ENCODE results near the gene C6orf58. TPM values are rescaled to one million over a fixed set of nuclear protein-coding genes. Genes with fewer than 3 reads are reported as not detected.

C6orf58 gene
- total RNA-seq, result not detected

DNA sequence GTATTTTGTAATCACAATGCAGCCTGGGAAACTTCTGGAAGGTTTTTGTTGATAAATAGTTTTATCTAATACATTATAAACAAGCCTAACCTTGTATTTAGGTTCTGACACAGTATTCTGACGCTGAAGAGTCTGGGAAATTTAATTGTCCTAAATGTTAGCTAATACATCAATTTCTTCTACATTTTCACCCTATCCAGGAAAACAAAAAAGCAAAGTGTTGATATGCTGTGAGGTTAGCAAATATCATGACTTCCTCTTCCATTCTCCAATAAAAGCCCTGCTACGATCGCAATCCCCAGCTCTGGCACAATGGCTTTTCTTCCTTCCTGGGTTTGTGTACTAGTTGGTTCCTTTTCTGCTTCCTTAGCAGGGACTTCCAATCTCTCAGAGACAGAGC is at the start of gene C6orf58:
TSS of gene C6orf58 (plus strand) at position 301 of the 400 bp plus-strand sequence. CDS start at position 313, 12 bp downstream.
- ATAC-seq (ENCODE audit: low read depth), result no peak
- Mint-ChIP-seq H3K27ac (no peak within 1 kb of the TSS), H3K9me3 (no peaks in the 10 kb centered on the region), H3K4me1 (no peaks in the 10 kb centered on the region), H3K4me3 (no peak within 1 kb of the TSS), H3K36me3 (no peaks in the 10 kb centered on the region), H3K27me3 (peaks cover 10% of the 10 kb centered on the region)
- no peak for DNase-seq
- POLR2A ChIA-PET, result no interaction called here

GRCh38 chr6:127533011-127533410 is 44.0 kb upstream of the C6orf58 start:
- Mint-ChIP-seq H3K4me1 (no peaks in the 10 kb centered on the region), H3K27ac (no peak overlapping the region), H3K9me3 (no peaks in the 10 kb centered on the region), H3K36me3 (no peaks in the 10 kb centered on the region), H3K4me3 (no peak overlapping the region), H3K27me3 (peaks cover 45% of the 10 kb centered on the region)
- no peak for ATAC-seq (ENCODE audit: low read depth)
- no peak for DNase-seq
- POLR2A ChIA-PET, result no interaction called here

GRCh38 chr6:127533736-127534135 is 43.2 kb upstream of the C6orf58 start:
- POLR2A ChIA-PET, result no interaction called here
- H3K36me3 Mint-ChIP-seq, result no peaks in the 10 kb centered on the region
- DNase-seq (no peak), ATAC-seq (ENCODE audit: low read depth) (no peak)
- H3K9me3 Mint-ChIP-seq, result no peaks in the 10 kb centered on the region
- H3K4me1 Mint-ChIP-seq, result no peaks in the 10 kb centered on the region
- no peak overlapping the region for H3K27ac Mint-ChIP-seq
- H3K4me3 Mint-ChIP-seq, result no peak overlapping the region
- H3K27me3 Mint-ChIP-seq, result peaks cover 41% of the 10 kb centered on the region

DNA sequence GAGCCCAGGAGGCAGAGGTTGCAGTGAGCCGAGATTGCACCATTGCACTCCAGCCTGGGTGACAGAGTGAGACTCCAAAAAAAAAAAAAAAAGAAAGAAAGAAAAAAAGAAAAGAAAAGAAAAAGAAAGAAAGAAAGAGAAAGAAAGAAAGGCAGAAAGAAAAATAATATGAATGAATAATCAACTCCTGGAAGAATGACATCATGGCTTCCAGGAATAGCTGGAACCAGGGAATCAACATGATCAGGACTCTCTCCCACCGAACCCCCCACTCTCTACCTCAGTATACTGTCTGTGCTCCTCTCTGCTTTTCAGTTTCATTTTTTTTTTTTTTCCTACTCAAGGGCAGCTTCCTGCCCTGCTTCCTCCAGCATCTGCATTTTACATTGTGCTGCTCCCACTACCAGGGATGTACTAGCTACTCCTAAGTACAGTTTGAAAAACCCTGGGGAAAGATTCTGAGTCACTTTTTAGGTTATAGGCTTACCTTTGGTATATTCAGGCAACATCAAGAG is 38.2 kb upstream of the C6orf58 start:
- H3K4me3 Mint-ChIP-seq, result no peak overlapping the region
- H3K36me3 Mint-ChIP-seq, result no peaks in the 10 kb centered on the region
- ATAC-seq (ENCODE audit: low read depth) (no peak), DNase-seq (no peak)
- H3K4me1 Mint-ChIP-seq, result peaks cover 6% of the 10 kb centered on the region
- peaks cover 27% of the 10 kb centered on the region for H3K27me3 Mint-ChIP-seq
- POLR2A ChIA-PET, result interaction anchor here (1.0 to 1.5 kb wide), 2 partner anchors 25 to 54 kb away, joined by 3 read pairs; no protein-coding TSS in a partner anchor
- H3K27ac Mint-ChIP-seq, result no peak overlapping the region
- no peaks in the 10 kb centered on the region for H3K9me3 Mint-ChIP-seq

GRCh38 chr6:127539272-127539671 is 37.7 kb upstream of the C6orf58 start:
- ATAC-seq (ENCODE audit: low read depth) (no peak), DNase-seq (no peak)
- no peak overlapping the region for H3K27ac Mint-ChIP-seq
- H3K4me1 Mint-ChIP-seq, result peaks cover 6% of the 10 kb centered on the region
- peaks cover 22% of the 10 kb centered on the region for H3K27me3 Mint-ChIP-seq
- POLR2A ChIA-PET, result interaction anchor here (1.0 to 1.5 kb wide), 2 partner anchors 25 to 55 kb away, joined by 3 read pairs; no protein-coding TSS in a partner anchor
- H3K4me3 Mint-ChIP-seq, result no peak overlapping the region
- no peaks in the 10 kb centered on the region for H3K9me3 Mint-ChIP-seq
- no peaks in the 10 kb centered on the region for H3K36me3 Mint-ChIP-seq

DNA sequence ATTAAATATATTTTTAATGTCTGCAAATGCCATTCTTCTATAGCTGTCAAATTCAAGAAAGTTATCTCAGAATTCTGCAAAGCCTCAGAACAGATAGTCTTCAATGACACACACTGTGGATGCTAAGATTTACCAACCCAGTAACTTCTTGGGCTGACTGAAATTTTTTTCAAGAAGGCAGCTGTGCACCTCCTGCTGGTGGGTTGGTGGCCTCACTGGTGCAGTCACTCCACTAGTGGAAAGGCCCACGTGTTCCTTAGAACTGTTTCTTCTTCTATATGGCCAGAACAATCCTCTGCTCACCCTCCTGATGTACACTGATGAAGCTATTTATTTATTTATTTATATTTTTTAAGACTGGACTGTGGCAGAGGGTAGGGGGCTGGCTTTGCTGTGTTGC is 29.8 kb upstream of the C6orf58 start:
- Mint-ChIP-seq H3K27me3 (peaks cover 19% of the 10 kb centered on the region), H3K27ac (no peak overlapping the region), H3K4me1 (peaks cover under 1% of the 10 kb centered on the region), H3K9me3 (no peaks in the 10 kb centered on the region), H3K36me3 (no peaks in the 10 kb centered on the region), H3K4me3 (no peak overlapping the region)
- POLR2A ChIA-PET, result no interaction called here
- DNase-seq (no peak), ATAC-seq (ENCODE audit: low read depth) (no peak)

GRCh38 chr6:127547904-127548649 is 28.9 kb upstream of the C6orf58 start:
- POLR2A ChIA-PET, result no interaction called here
- no peak overlapping the region for H3K4me3 Mint-ChIP-seq
- ATAC-seq (ENCODE audit: low read depth) (no peak), DNase-seq (no peak)
- H3K27me3 Mint-ChIP-seq, result peaks cover 19% of the 10 kb centered on the region
- H3K27ac Mint-ChIP-seq, result no peak overlapping the region
- H3K36me3 Mint-ChIP-seq, result no peaks in the 10 kb centered on the region
- no peaks in the 10 kb centered on the region for H3K9me3 Mint-ChIP-seq
- no peaks in the 10 kb centered on the region for H3K4me1 Mint-ChIP-seq

DNA sequence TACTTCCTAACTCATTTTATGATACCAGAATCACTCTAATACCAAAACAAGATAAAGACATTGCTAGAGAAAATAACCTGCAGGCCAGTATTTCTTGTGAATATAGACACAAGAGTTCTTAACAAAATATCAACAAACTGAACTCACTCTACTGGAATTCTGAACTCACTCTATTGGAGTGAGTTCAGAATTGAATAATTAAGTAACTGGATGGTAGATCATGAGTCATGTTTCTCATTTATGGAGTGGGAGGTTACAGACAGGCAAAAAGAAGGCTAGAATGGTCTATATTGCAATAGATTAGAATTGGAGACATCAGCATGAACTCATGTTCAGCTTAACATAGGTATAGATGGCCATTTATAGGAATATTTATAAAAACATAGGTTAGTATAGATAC is 26.6 kb upstream of the C6orf58 start:
- Mint-ChIP-seq H3K4me3 (no peak overlapping the region), H3K27ac (no peak overlapping the region), H3K9me3 (no peaks in the 10 kb centered on the region), H3K36me3 (no peaks in the 10 kb centered on the region), H3K27me3 (peaks cover 16% of the 10 kb centered on the region), H3K4me1 (no peaks in the 10 kb centered on the region)
- POLR2A ChIA-PET, result no interaction called here
- ATAC-seq (ENCODE audit: low read depth) (no peak), DNase-seq (no peak)

DNA sequence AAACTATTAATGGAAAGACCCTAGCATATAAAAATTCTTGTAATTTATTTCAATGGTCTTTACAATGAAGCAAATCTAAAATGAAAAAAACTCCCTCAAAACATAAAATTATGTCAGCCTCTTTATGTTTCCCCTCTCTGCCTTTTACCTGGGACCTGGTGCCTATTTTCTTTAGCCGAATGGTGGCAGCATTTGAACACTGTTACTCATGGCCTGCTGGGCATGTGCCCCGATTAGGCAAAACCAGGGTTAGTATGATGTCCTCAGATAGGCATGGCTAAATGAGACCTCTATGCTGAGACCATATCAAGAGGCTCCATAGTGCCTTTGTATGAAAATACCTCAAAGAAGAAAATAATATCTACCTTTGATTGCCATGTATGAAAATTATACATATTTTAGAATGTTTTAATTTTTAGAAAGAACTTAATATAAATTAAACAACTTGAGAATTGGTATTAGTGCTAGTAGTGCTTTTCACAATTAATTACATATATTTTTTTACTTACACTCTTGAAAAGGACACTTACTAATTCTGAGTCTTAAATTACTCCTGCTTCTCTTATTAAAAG is 22.5 kb upstream of the C6orf58 start:
- Mint-ChIP-seq H3K36me3 (no peaks in the 10 kb centered on the region), H3K4me1 (no peaks in the 10 kb centered on the region), H3K27me3 (peaks cover 8% of the 10 kb centered on the region), H3K9me3 (no peaks in the 10 kb centered on the region), H3K27ac (no peak overlapping the region), H3K4me3 (no peak overlapping the region)
- POLR2A ChIA-PET, result no interaction called here
- DNase-seq (no peak), ATAC-seq (ENCODE audit: low read depth) (peak; percentile 52)

DNA sequence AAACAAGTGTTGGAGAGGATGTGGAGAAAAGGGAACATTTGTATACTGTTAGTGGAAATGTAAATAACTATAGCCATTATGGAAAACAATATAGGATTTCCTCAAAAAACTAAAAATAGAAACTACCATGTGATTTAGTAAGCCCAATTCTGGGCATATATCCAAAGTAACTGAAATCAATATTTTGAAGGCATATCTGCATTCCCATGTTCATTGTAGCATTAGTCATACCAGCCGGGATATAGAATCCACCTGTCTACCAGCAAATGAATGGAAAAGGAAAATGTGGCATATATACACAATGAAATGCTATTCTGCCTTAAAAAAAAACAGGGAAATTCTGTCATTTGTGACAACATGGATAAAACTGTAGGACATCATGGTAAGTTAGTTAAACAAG is 15.3 kb upstream of the C6orf58 start:
- ATAC-seq (ENCODE audit: low read depth) (no peak), DNase-seq (no peak)
- POLR2A ChIA-PET, result no interaction called here
- H3K27me3 Mint-ChIP-seq, result peaks cover 2% of the 10 kb centered on the region
- H3K27ac Mint-ChIP-seq, result no peak overlapping the region
- H3K4me1 Mint-ChIP-seq, result no peaks in the 10 kb centered on the region
- H3K9me3 Mint-ChIP-seq, result no peaks in the 10 kb centered on the region
- H3K36me3 Mint-ChIP-seq, result no peaks in the 10 kb centered on the region
- H3K4me3 Mint-ChIP-seq, result no peak overlapping the region

DNA sequence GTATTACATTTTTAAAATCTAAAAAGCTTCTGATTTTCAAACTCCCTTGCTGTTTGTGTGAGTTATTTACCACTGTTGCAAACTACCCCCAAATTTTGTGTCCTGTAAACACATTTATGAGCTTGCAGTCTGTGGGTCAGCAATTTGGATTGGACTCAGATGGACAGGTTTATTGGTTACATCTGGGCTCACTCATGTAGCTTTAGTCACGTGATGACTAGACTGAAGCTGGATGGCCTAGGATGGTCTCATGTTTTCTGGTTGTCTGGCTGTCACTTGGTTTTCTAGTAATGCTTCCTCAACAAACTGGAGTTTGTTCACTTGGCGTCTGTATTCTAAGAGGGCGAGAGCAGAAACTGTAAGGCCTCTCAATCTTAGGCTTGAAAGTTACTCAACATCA is 12.2 kb upstream of the C6orf58 start:
- Mint-ChIP-seq H3K9me3 (no peaks in the 10 kb centered on the region), H3K27me3 (peaks cover 2% of the 10 kb centered on the region), H3K36me3 (no peaks in the 10 kb centered on the region), H3K4me3 (no peak overlapping the region), H3K27ac (no peak overlapping the region), H3K4me1 (no peaks in the 10 kb centered on the region)
- DNase-seq (no peak), ATAC-seq (ENCODE audit: low read depth) (no peak)
- POLR2A ChIA-PET, result interaction anchor here (0.5 kb wide), 1 partner anchor 125 kb away, joined by 3 read pairs; no protein-coding TSS in a partner anchor

DNA sequence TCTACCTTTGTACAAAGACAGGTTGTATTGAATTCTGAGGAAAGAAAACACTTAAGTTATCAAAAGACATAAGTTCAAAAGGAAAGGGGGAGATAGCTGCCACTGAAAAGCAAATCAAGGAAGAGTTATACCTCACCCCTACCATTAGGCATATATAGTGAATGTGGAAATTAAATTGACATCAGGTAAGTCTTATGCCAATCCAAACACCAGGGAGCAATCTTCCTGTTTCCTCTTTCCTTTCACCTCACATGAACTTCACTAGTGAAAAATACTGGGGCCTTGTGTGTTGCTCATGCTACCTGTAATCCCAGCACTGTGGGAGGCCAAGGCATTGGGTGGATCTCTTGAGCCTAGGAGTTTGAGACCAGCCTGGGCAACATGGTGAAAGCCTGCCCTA is 10.9 kb upstream of the C6orf58 start:
- POLR2A ChIA-PET, result no interaction called here
- H3K27me3 Mint-ChIP-seq, result peaks cover 1% of the 10 kb centered on the region

DNA sequence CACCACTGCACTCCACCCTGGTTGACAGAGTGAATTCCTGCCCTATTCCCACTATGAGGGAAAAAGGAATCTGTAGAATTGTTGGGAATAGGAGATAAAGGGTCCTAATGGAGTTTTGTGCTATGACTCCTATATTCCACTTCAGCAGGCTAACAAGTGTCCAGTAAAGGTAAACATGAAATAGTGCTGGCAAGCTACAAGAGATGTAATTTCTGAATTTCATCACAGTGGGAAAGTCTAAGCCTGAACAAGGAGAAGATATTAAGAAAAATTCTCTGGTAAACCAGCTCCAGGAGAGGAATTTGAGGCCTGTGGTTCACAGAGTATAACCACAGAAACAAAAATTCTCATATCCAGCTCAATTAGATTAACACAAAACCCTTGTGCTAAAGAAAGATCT is 10.3 kb upstream of the C6orf58 start:
- DNase-seq, result no peak
- no peaks in the 10 kb centered on the region for H3K27me3 Mint-ChIP-seq
- POLR2A ChIA-PET, result no interaction called here
- no peak overlapping the region for H3K4me3 Mint-ChIP-seq
- peaks cover 4% of the 10 kb centered on the region for H3K4me1 Mint-ChIP-seq
- H3K27ac Mint-ChIP-seq, result no peak overlapping the region
- no peaks in the 10 kb centered on the region for H3K36me3 Mint-ChIP-seq
- H3K9me3 Mint-ChIP-seq, result no peaks in the 10 kb centered on the region
- no peak for ATAC-seq (ENCODE audit: low read depth)

More for the DNA sequence above, 10.9 kb upstream of the C6orf58 start:
- Mint-ChIP-seq H3K27ac (no peak overlapping the region), H3K9me3 (no peaks in the 10 kb centered on the region), H3K36me3 (no peaks in the 10 kb centered on the region), H3K4me3 (no peak overlapping the region), H3K4me1 (peaks cover 4% of the 10 kb centered on the region)
- DNase-seq, result no peak
- ATAC-seq (ENCODE audit: low read depth), result no peak

DNA sequence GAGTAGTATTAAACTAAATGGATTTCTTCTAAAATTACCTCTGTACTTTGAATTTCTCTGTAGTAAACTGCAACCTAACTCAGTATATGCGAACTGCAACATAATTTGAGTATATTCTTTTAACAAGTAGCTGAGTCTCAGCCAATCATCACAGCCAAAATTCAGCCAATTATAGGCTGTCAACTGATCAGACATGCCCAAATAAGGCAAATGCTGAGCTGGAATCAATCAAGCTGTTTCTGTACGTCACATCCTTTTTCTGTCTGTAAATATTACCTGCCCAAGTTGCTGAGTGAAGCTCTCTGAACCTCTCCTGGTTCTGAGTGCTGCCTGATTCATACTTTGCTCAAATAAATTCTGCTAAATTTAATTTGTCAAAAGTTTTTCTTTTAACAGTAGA is 9.5 kb upstream of the C6orf58 start:
- POLR2A ChIA-PET, result no interaction called here
- no peaks in the 10 kb centered on the region for H3K36me3 Mint-ChIP-seq
- DNase-seq (no peak), ATAC-seq (ENCODE audit: low read depth) (no peak)
- no peak overlapping the region for H3K27ac Mint-ChIP-seq
- H3K4me3 Mint-ChIP-seq, result no peak overlapping the region
- H3K27me3 Mint-ChIP-seq, result no peaks in the 10 kb centered on the region
- H3K9me3 Mint-ChIP-seq, result no peaks in the 10 kb centered on the region
- peaks cover 4% of the 10 kb centered on the region for H3K4me1 Mint-ChIP-seq

Measured in activated naive CD8-positive, alpha-beta T cell treated with anti-CD3 and anti-CD28 coated beads, Interleukin-2, amount 10 ng/mL, durations not matched to agents 7 days and 5 days (primary cell).